HepG2 (cell line): Measurements from ENCODE around the gene SLC22A4. TPM values are rescaled to one million over a fixed set of nuclear protein-coding genes. Genes with fewer than 3 reads are reported as not detected.

ENCODE experiments used
- ATF5 ChIP-seq: sonication (generic); formaldehyde crosslinking; IDR thresholded peaks from 2 replicates; pipeline ENCODE4 v1.4.0; 2020; ENCODE audit warnings: mild to moderate bottlenecking, low read depth, missing genetic modification reagents
- DRAP1 ChIP-seq: IDR thresholded peaks from 2 replicates; pipeline ENCODE4 v1.6.1; 2016; ENCODE audit warnings: missing genetic modification reagents, missing compliant biosample characterization
- E2F1 ChIP-seq: sonication (generic); formaldehyde crosslinking; IDR thresholded peaks from 2 replicates; pipeline ENCODE4 v1.5.0; 2020; ENCODE audit warnings: missing genetic modification reagents
- ETV6 ChIP-seq: sonication (generic); formaldehyde crosslinking; conservative IDR thresholded peaks from 2 replicates; pipeline ENCODE4 v1.4.0; 2020; ENCODE audit warnings: missing genetic modification reagents
- FOXM1 ChIP-seq: sonication (generic); formaldehyde crosslinking; IDR thresholded peaks from 2 replicates; pipeline ENCODE4 v1.5.0; 2020; ENCODE audit warnings: missing genetic modification reagents
- HMG20A ChIP-seq: IDR thresholded peaks from 2 replicates; pipeline ENCODE4 v1.6.1; 2016; ENCODE audit warnings: borderline replicate concordance
- HMG20B ChIP-seq: conservative IDR thresholded peaks from 2 replicates; pipeline ENCODE4 v1.6.1; 2016; ENCODE audit warnings: missing genetic modification reagents, missing compliant biosample characterization
- KMT2A ChIP-seq: sonication (generic); formaldehyde crosslinking; IDR thresholded peaks from 2 replicates; pipeline ENCODE4 v1.4.0; 2020; ENCODE audit warnings: missing genetic modification reagents
- NCOA1 ChIP-seq: sonication (generic); formaldehyde crosslinking; IDR thresholded peaks from 2 replicates; pipeline ENCODE4 v1.9.0; 2021; ENCODE audit warnings: missing genetic modification reagents
- NFYC ChIP-seq: IDR thresholded peaks from 2 replicates; pipeline ENCODE4 v1.6.1; 2016; ENCODE audit warnings: missing genetic modification reagents, missing compliant biosample characterization
- RCOR2 ChIP-seq: IDR thresholded peaks from 2 replicates; pipeline ENCODE4 v1.6.1; 2016; ENCODE audit warnings: missing biosample characterization, missing genetic modification reagents
- RFX3 ChIP-seq: IDR thresholded peaks from 2 replicates; pipeline ENCODE4 v1.6.1; 2016; ENCODE audit warnings: missing biosample characterization, missing genetic modification reagents
- SIN3B ChIP-seq: fragments of 150-350 bp; IDR thresholded peaks from 2 replicates; pipeline ENCODE4 v1.6.1; 2014; ENCODE audit warnings: low read length
- SNAPC2 ChIP-seq: sonication (generic); formaldehyde crosslinking; IDR thresholded peaks from 2 replicates; pipeline ENCODE4 v1.8.1; 2022; ENCODE audit warnings: mild to moderate bottlenecking, missing genetic modification reagents
- THAP11 ChIP-seq: IDR thresholded peaks from 2 replicates; pipeline ENCODE4 v1.6.1; 2016; ENCODE audit warnings: missing biosample characterization, missing genetic modification reagents
- ZNF432 ChIP-seq: sonication (generic); formaldehyde crosslinking; IDR thresholded peaks from 2 replicates; pipeline ENCODE4 v1.5.0; 2020; ENCODE audit warnings: missing genetic modification reagents, mild to moderate bottlenecking, borderline replicate concordance
- ZNF468 ChIP-seq: sonication (generic); formaldehyde crosslinking; IDR thresholded peaks from 2 replicates; pipeline ENCODE4 v1.8.0; 2022; ENCODE audit warnings: mild to moderate bottlenecking, moderate library complexity, missing genetic modification reagents
- ZNF609 ChIP-seq: sonication (generic); formaldehyde crosslinking; IDR thresholded peaks from 2 replicates; pipeline ENCODE4 v1.4.0; 2020; ENCODE audit warnings: mild to moderate bottlenecking, missing genetic modification reagents, borderline replicate concordance
- ZNF672 ChIP-seq: sonication (generic); formaldehyde crosslinking; IDR thresholded peaks from 2 replicates; pipeline ENCODE4 v1.8.1; 2022; ENCODE audit warnings: missing genetic modification reagents
- ZNF691 ChIP-seq: sonication (generic); formaldehyde crosslinking; IDR thresholded peaks from 2 replicates; pipeline ENCODE4 v1.4.0; 2020; ENCODE audit warnings: missing genetic modification reagents, low read depth, mild to moderate bottlenecking, borderline replicate concordance
- ZNF761 ChIP-seq: sonication (generic); formaldehyde crosslinking; conservative IDR thresholded peaks from 2 replicates; pipeline ENCODE4 v1.4.0; 2020; ENCODE audit warnings: mild to moderate bottlenecking, missing genetic modification reagents
- polyA plus RNA-seq, 8 experiments: library from polyadenylated mRNA; depleted of rRNA in 3 of 8; stranded (reverse) in 7 of 8; unstranded in 1 of 8; fragments of >200 nt; fragmentation: Illumina TruSeq in 4 of 8; extraction: Trizol in 4 of 8; gene quantifications; 2 replicates each; pipeline versions ENCODE4 v1.2.1 to v1.2.3, GENCODE V29; 2011 to 2016; ENCODE audit warnings: low read depth in 4 of 8, missing spikeins in 1 of 8, mixed read lengths in 1 of 8; ENCODE audit not compliant: insufficient read depth in 1 of 8
- total RNA-seq, 5 experiments: library from RNA; depleted of rRNA; stranded (reverse); fragments of >200 nt; fragmentation: Illumina TruSeq; extraction: Trizol; gene quantifications; 2 replicates each; pipeline ENCODE4 v1.2.3, GENCODE V29; 2016; ENCODE audit warnings: low read depth in 1 of 5

SLC22A4 gene
- total and polyA plus RNA-seq, 2 of the 13 experiments (the other 11 are each of a cell fraction or from before 2014, with no cell fraction given) = 0.33 to 0.62 TPM

GRCh38 chr5:132369474-132370180 is 75.4 kb downstream of the SLC22A4 start, which contains the start of gene SLC22A5 (continued):
- TF ChIP-seq SNAPC2 (CRISPR knock-in tag) (peak; percentile 92), RFX3 (CRISPR knock-in tag) (no peak), RCOR2 (CRISPR knock-in tag) (no peak), KMT2A (no peak), ZNF672 (0 out of 2 replicates have a peak, but pooled peaks have one; percentile 54), THAP11 (peak; percentile 49; the same call in 1 of the 2 replicates), ZNF761 (0 out of 2 replicates have a peak, but pooled peaks have one; percentile 76), ZNF609 (no peak), DRAP1 (CRISPR knock-in tag) (0 out of 2 replicates have a peak, but pooled peaks have one; percentile 4), SIN3B (no peak), FOXM1 (CRISPR knock-in tag) (no peak), E2F1 (peak; percentile 67; the same call in 1 of the 2 replicates), ETV6 (CRISPR knock-in tag) (0 out of 2 replicates have a peak, but pooled peaks have one; percentile 31), ZNF468 (CRISPR knock-in tag) (no peak), HMG20B (CRISPR knock-in tag) (no peak), HMG20A (no peak), NFYC (no peak), NCOA1 (no peak), ZNF691 (CRISPR knock-in tag) (peak; percentile 51; the same call in 1 of the 2 replicates), ATF5 (no peak; the same call in 1 of the 2 replicates), ZNF432 (CRISPR knock-in tag) (no peak)
